ENCODE measurements around the gene DLGAP1.

Gene DLGAP1

GRCh38 chr18:3983351-3983969 is 471.6 kb downstream of the DLGAP1 start:
- Histone ChIP-seq H3K4me3 (no peak overlapping the region), H3K27ac (no peak overlapping the region)
- TF ChIP-seq CTCF (IDR thresholded peaks at IDR 0.05), result no peak
- no peak for DNase-seq (ENCODE audit: low spot score)

GRCh38 chr18:3982541-3982940 is 472.6 kb downstream of the DLGAP1 start:
- no peak for TF ChIP-seq CTCF (IDR thresholded peaks at IDR 0.05)
- Histone ChIP-seq H3K4me3 (no peak overlapping the region), H3K27ac (no peak overlapping the region)
- no peak for DNase-seq (ENCODE audit: low spot score)

GRCh38 chr18:3979024-3979423 is 476.1 kb downstream of the DLGAP1 start:
- Histone ChIP-seq H3K4me3 (no peak overlapping the region), H3K27ac (no peak overlapping the region)
- no peak for DNase-seq (ENCODE audit: low spot score)
- TF ChIP-seq CTCF (IDR thresholded peaks at IDR 0.05), result no peak

- Histone ChIP-seq H3K4me3 (no peak overlapping the region), H3K27ac (peak overlapping the region in 1 of 2 donors; percentile 55)
- TF ChIP-seq CTCF (IDR thresholded peaks at IDR 0.05), result no peak
- DNase-seq (ENCODE audit: low spot score), result no peak
Observed at GRCh38 chr18:3973191-3973850, 481.8 kb downstream of the DLGAP1 start.

- TF ChIP-seq CTCF (IDR thresholded peaks at IDR 0.05), result no peak
- Histone ChIP-seq H3K27ac (no peak overlapping the region), H3K4me3 (no peak overlapping the region)
- DNase-seq (ENCODE audit: low spot score), result no peak
Observed at GRCh38 chr18:3972291-3972930, 482.7 kb downstream of the DLGAP1 start.

- no peak for TF ChIP-seq CTCF (IDR thresholded peaks at IDR 0.05)
- DNase-seq (ENCODE audit: low spot score), result no peak
- Histone ChIP-seq H3K27ac (peak overlapping the region in 1 of 2 donors; percentile 17), H3K4me3 (no peak overlapping the region)
Observed at GRCh38 chr18:3970929-3971328, 484.2 kb downstream of the DLGAP1 start.
